Stimulated activated CD4-positive, alpha-beta T cell treated with anti-CD3 and anti-CD28 coated beads, Interleukin-4, amount 100 ng/mL, for 4 hours (primary cell): ENCODE measurements around the gene ELOVL6.

Source experiments
- DNase-seq, 2 experiments: peaks; one replicate each; pipeline ENCODE4 v3.0.0-alpha.2; 2020

ELOVL6 gene

GRCh38 chr4:110020139-110020538 lies 178.3 kb downstream of the ELOVL6 start:
- DNase-seq = no peak

GRCh38 chr4:110019153-110019552 lies 179.3 kb downstream of the ELOVL6 start:
- no peak for DNase-seq

GRCh38 chr4:110014233-110014632 lies 184.2 kb downstream of the ELOVL6 start:
- DNase-seq = no peak

GRCh38 chr4:110012917-110013316 lies 185.5 kb downstream of the ELOVL6 start:
- DNase-seq = no peak

- DNase-seq = no peak
Observed at GRCh38 chr4:110010797-110011196, 187.6 kb downstream of the ELOVL6 start.

- no peak for DNase-seq
Observed at GRCh38 chr4:110009550-110009949, 188.9 kb downstream of the ELOVL6 start.

GRCh38 chr4:110008540-110008939 lies 189.9 kb downstream of the ELOVL6 start:
- DNase-seq = no peak

- no peak for DNase-seq
Observed at GRCh38 chr4:110007217-110007616, 191.2 kb downstream of the ELOVL6 start.

- no peak for DNase-seq
Observed at GRCh38 chr4:110005461-110006056, 192.9 kb downstream of the ELOVL6 start.

- no peak for DNase-seq
Observed at GRCh38 chr4:110004556-110004955, 193.9 kb downstream of the ELOVL6 start.

- peak in 1 of 2 experiments; percentile 3 for DNase-seq
Observed at GRCh38 chr4:110003401-110004187, 194.8 kb downstream of the ELOVL6 start.

- DNase-seq = no peak
Observed at GRCh38 chr4:110002326-110002725, 196.1 kb downstream of the ELOVL6 start.

GRCh38 chr4:109999585-109999912 lies 198.9 kb downstream of the ELOVL6 start:
- DNase-seq = no peak

GRCh38 chr4:109998867-109999584 lies 199.4 kb downstream of the ELOVL6 start:
- no peak for DNase-seq

GRCh38 chr4:109996526-109996925 lies 201.9 kb downstream of the ELOVL6 start:
- no peak for DNase-seq
